GM12878 (cell line): ENCODE measurements around the gene PRRG4. TPM values are rescaled to one million over a fixed set of nuclear protein-coding genes. Genes with fewer than 3 reads are reported as not detected.

Experiments
- ATAC-seq: fragments of 200-7000 bp; cut with Tn5 transposase; 3 replicates; pipeline ENCODE4 v1.9.1; 2020; ENCODE audit warnings: mild to moderate bottlenecking, moderate library complexity
- BruUV-seq: library from RNA; stranded (reverse); fragments of 400-500 nt; replicated peaks from 2 replicates; lab custom pipeline; 2021; lab: Mats Ljungman, UMichigan
- CTCF ChIA-PET: fragments of 300-600 bp; sonication (Branson Sonifier 250); formaldehyde crosslinking; extraction: SDS; loops from one replicate; lab custom pipeline; 2021; ENCODE audit warnings: inconsistent platforms; lab: Yijun Ruan, JAX
- POLR2A ChIA-PET: fragments of 350-600 bp; formaldehyde crosslinking; extraction: SDS; loops from one replicate; lab custom pipeline; 2021; ENCODE audit warnings: inconsistent platforms; lab: Charles Lee
- RAD21 ChIA-PET: fragments of 300-600 bp; sonication (Branson Sonifier 250); formaldehyde crosslinking; loops from one replicate; lab custom pipeline; 2023; ENCODE audit warnings: antibody characterized with exemption; ENCODE audit not compliant: unreplicated experiment; lab: Charles Lee
- SMC1A ChIA-PET: fragments of 300-600 bp; sonication (Branson Sonifier 250); formaldehyde crosslinking; loops from one replicate; lab custom pipeline; 2023; ENCODE audit not compliant: unreplicated experiment, uncharacterized antibody; lab: Charles Lee
- DNase-seq: peaks from one replicate; pipeline ENCODE4 v3.0.0-alpha.2; 2011; ENCODE audit warnings: low read depth, low spot score
- FAIRE-seq: peaks from 3 replicates; lab custom pipeline; 2011; peaks lifted over from hg19 to GRCh38; lab: Jason Lieb, UNC
- H2AFZ ChIP-seq: 2 replicates; pipeline ENCODE4 v1.6.0; 2011; ENCODE audit warnings: low read depth, low read length, control low read depth; ENCODE audit not compliant: control insufficient read depth
- H3K27ac ChIP-seq: 2 replicates; pipeline ENCODE4 v1.5.1; 2011; ENCODE audit warnings: control low read depth; ENCODE audit not compliant: control insufficient read depth, insufficient read depth
- H3K27me3 ChIP-seq, 2 experiments: replicated peaks in 1 of 2; 2 replicates each; pipeline versions ENCODE4 v1.6.0 to v1.6.1; 2011; ENCODE audit warnings: low read length in 1 of 2; ENCODE audit not compliant: control insufficient read depth in 2 of 2, insufficient read depth in 2 of 2
- H3K36me3 ChIP-seq, 2 experiments: 2 replicates each; pipeline ENCODE4 v1.5.1; 2011; ENCODE audit warnings: low read length in 1 of 2; ENCODE audit not compliant: control insufficient read depth in 2 of 2, insufficient read depth in 2 of 2
- H3K4me1 ChIP-seq: 2 replicates; pipeline ENCODE4 v1.6.1; 2011; ENCODE audit warnings: mild to moderate bottlenecking, low read length, moderate library complexity, mixed read lengths; ENCODE audit not compliant: control insufficient read depth, insufficient read depth
- H3K4me2 ChIP-seq: 2 replicates; pipeline ENCODE4 v1.6.0; 2011; ENCODE audit warnings: control low read depth; ENCODE audit not compliant: control insufficient read depth, insufficient read depth
- H3K4me3 ChIP-seq: fragments of 200-600 bp; sonication (generic); 2 replicates; pipeline ENCODE4 v1.5.1; 2016
- H3K79me2 ChIP-seq: 2 replicates; pipeline ENCODE4 v1.6.0; 2011; ENCODE audit warnings: low read length; ENCODE audit not compliant: control insufficient read depth, insufficient read depth
- H3K9ac ChIP-seq: 2 replicates; pipeline ENCODE4 v1.8.0; 2011; ENCODE audit warnings: low read length, control low read depth, mixed read lengths; ENCODE audit not compliant: control insufficient read depth, insufficient read depth
- H3K9me3 ChIP-seq: replicated peaks from 3 replicates; pipeline ENCODE4 v1.5.1; 2011; ENCODE audit warnings: mild to moderate bottlenecking, low read length; ENCODE audit not compliant: control insufficient read depth, insufficient read depth
- H4K20me1 ChIP-seq: 2 replicates; pipeline ENCODE4 v1.6.0; 2011; ENCODE audit not compliant: control insufficient read depth, insufficient read depth
- BHLHE40 ChIP-seq, 2 experiments: fragments of 450-650 bp in 1 of 2; IDR thresholded peaks; 2 replicates each; pipeline ENCODE4 v1.6.1; 2011 to 2017; ENCODE audit warnings: low read depth in 2 of 2, borderline replicate concordance in 1 of 2, improper control_type of control experiment in 1 of 2, low read length in 1 of 2, mild to moderate bottlenecking in 1 of 2
- CEBPB ChIP-seq, 2 experiments: fragments of 150-350 bp in 1 of 2; IDR thresholded peaks; 2 replicates each; pipeline ENCODE4 v1.6.1; 2012 to 2014; ENCODE audit warnings: low read depth in 2 of 2, low read length in 2 of 2, borderline replicate concordance in 1 of 2, inconsistent platforms in 1 of 2
- CTCF ChIP-seq, 3 experiments: IDR thresholded peaks in 2 of 3; conservative IDR thresholded peaks in 1 of 3; 2 replicates each; pipeline ENCODE4 v1.5.1; 2011; ENCODE audit warnings: low read depth in 3 of 3, low read length in 3 of 3, mild to moderate bottlenecking in 3 of 3, control low read depth in 2 of 3, moderate library complexity in 2 of 3, inconsistent platforms in 1 of 3, mixed read lengths in 1 of 3; ENCODE audit not compliant: control insufficient read depth in 2 of 3, insufficient read depth in 1 of 3; ENCODE audit errors: extremely low read depth in 1 of 3
- FOXM1 ChIP-seq: IDR thresholded peaks from 2 replicates; pipeline ENCODE4 v1.6.1; 2012; ENCODE audit warnings: low read depth, mild to moderate bottlenecking, inconsistent platforms, low read length, moderate library complexity
- POU2F2 ChIP-seq: IDR thresholded peaks from 3 replicates; pipeline ENCODE4 v1.6.1; 2011; ENCODE audit warnings: low read depth, mild to moderate bottlenecking, low read length, borderline replicate concordance
- RAD21 ChIP-seq: IDR thresholded peaks from 2 replicates; pipeline ENCODE4 v1.6.1; 2011; ENCODE audit warnings: mild to moderate bottlenecking, low read depth, low read length, moderate library complexity; ENCODE audit not compliant: insufficient read depth
- RB1 ChIP-seq: fragments of 450-650 bp; formaldehyde crosslinking; IDR thresholded peaks from 2 replicates; pipeline ENCODE4 v1.6.1; 2017; ENCODE audit warnings: mild to moderate bottlenecking, borderline replicate concordance
- REST ChIP-seq: IDR thresholded peaks from 2 replicates; pipeline ENCODE4 v1.6.1; 2012; ENCODE audit warnings: mild to moderate bottlenecking, low read depth, low read length
- SIX5 ChIP-seq: IDR thresholded peaks from 2 replicates; pipeline ENCODE4 v1.6.1; 2011; ENCODE audit warnings: mild to moderate bottlenecking, low read depth, low read length, moderate library complexity; ENCODE audit not compliant: severe bottlenecking
- SMC3 ChIP-seq: IDR thresholded peaks from 2 replicates; pipeline ENCODE4 v1.6.1; 2011; ENCODE audit warnings: low read length, improper control_type of control experiment, borderline replicate concordance
- YY1 ChIP-seq: IDR thresholded peaks from 2 replicates; pipeline ENCODE4 v1.6.1; 2011; ENCODE audit warnings: low read depth, mild to moderate bottlenecking, low read length
- ZBTB33 ChIP-seq: fragments of 450-650 bp; IDR thresholded peaks from 2 replicates; pipeline ENCODE4 v1.6.1; 2017; ENCODE audit warnings: mild to moderate bottlenecking
- ZNF274 ChIP-seq: IDR thresholded peaks from one replicate; pipeline ENCODE4 v1.8.0; 2011; ENCODE audit not compliant: insufficient read length, insufficient read depth
- WGBS: methylation state at CpG from one replicate; pipeline ENCODE4 v1.1.6; 2016; ENCODE audit warnings: low lambda C conversion rate; ENCODE audit not compliant: insufficient replicate concordance, insufficient coverage; ENCODE audit errors: missing lambda C conversion rate; 5-methylcytosine and 5-hydroxymethylcytosine counted together
- in situ Hi-C: fragments of 300-500 bp; cut with MboI; formaldehyde crosslinking; loops from 9 replicates; pipeline ENCODE4 v1.14.3; 2018; ENCODE audit warnings: mixed read lengths
- intact Hi-C: fragments of 100-400 bp; cut with micrococcal nuclease; formaldehyde crosslinking; loops from one replicate; pipeline ENCODE4 v1.14.2; 2022; ENCODE audit not compliant: unreplicated experiment
- polyA plus RNA-seq, 11 experiments: library from polyadenylated mRNA; depleted of rRNA in 4 of 11; unstranded in 6 of 11; stranded (reverse) in 5 of 11; fragments of >200 nt; fragmentation: Nextera tagmentation in 4 of 11; fragmentation: Illumina TruSeq in 1 of 11; extraction: Ambion mirVana in 4 of 11; extraction: Trizol in 1 of 11; gene quantifications; 1 replicate in 1 of 11; 2 replicates in 10 of 11; pipeline versions ENCODE4 v1.2.1 to v1.2.3, GENCODE V29; 2011 to 2016; ENCODE audit warnings: inconsistent platforms in 2 of 11, missing spikeins in 2 of 11, low read depth in 1 of 11
- total RNA-seq, 4 experiments: library from RNA; depleted of rRNA in 3 of 4; stranded (reverse); fragments of >200 nt in 3 of 4; fragmentation: Illumina TruSeq in 1 of 4; extraction: Trizol in 1 of 4; gene quantifications; 2 replicates each; pipeline versions ENCODE4 v1.2.1 to v1.2.3, GENCODE V29; 2013 to 2021

PRRG4 gene
- total and polyA plus RNA-seq, 10 of the 15 experiments (the other 5 are each of a cell fraction or from before 2014, with no cell fraction given): 0.55 to 4.9 (median 1.9) TPM

GRCh38 chr11:32792948-32793475, 36.7 kb upstream of the PRRG4 start:
- H3K36me3 ChIP-seq: no peaks in the 10 kb centered on the region
- no peak overlapping the region; the same call in 1 of the 2 replicates for H3K9ac ChIP-seq
- no peaks in the 10 kb centered on the region for H3K9me3 ChIP-seq
- no peak overlapping the region for H3K27ac ChIP-seq
- FAIRE-seq (peak; percentile 89), DNase-seq (peak; percentile 26), ATAC-seq (peak; percentile 92)
- H3K27me3 ChIP-seq: no peaks in the 10 kb centered on the region
- POLR2A ChIA-PET: no interaction called here
- SMC1A ChIA-PET: interaction anchor here (0.5 to 3.6 kb wide), 13 partner anchors 18 to 597 kb away, joined by 3 to 45 read pairs (median 6); no protein-coding TSS in a partner anchor
- CTCF ChIA-PET: interaction anchor here (0.5 to 6.6 kb wide), 24 partner anchors 9 to 985 kb away, joined by 3 to 82 read pairs (median 4); no protein-coding TSS in a partner anchor
- H3K4me1 ChIP-seq: no peaks in the 10 kb centered on the region
- WGBS: 15% methylated on average over 13 of the region's 13 CpGs
- intact Hi-C loops (loop anchor here (1.0 to 2.0 kb wide), 3 partner anchors 44 to 470 kb away; no protein-coding TSS in a partner anchor), in situ Hi-C loops (loop anchor here (5.0 kb wide), 1 partner anchor 471 kb away; no protein-coding TSS in a partner anchor)
- no TSS peak for BruUV-seq
- peak overlapping the region; percentile 72 for H3K4me2 ChIP-seq
- no peaks in the 10 kb centered on the region for H3K79me2 ChIP-seq
- H4K20me1 ChIP-seq: no peaks in the 10 kb centered on the region
- RAD21 ChIA-PET: interaction anchor here (1.3 to 3.3 kb wide), 3 partner anchors 41 to 470 kb away, joined by 3 to 25 read pairs (median 8); no protein-coding TSS in a partner anchor
- H3K4me3 ChIP-seq: no peak overlapping the region
- H2AFZ ChIP-seq: peak overlapping the region; percentile 93
- TF ChIP-seq RB1: 0 out of 2 replicates have a peak, but pooled peaks have one; percentile 23
- no peak for TF ChIP-seq CEBPB (IDR thresholded peaks at IDR 0.05; ENCODE audit: borderline replicate concordance in 1 of 2, low read depth in 2 of 2, low read length in 2 of 2)
- TF ChIP-seq POU2F2: no peak
- TF ChIP-seq ZBTB33: no peak
- TF ChIP-seq BHLHE40 (IDR thresholded peaks at IDR 0.05; ENCODE audit: borderline replicate concordance in 1 of 2, low read depth in 2 of 2, low read length in 1 of 2): no peak
- no peak for TF ChIP-seq ZNF274
- no peak for TF ChIP-seq REST
- peak; percentile 96 for TF ChIP-seq SMC3
- no peak for TF ChIP-seq SIX5
- peak; percentile 68 to 81 (median 80) for TF ChIP-seq CTCF (IDR thresholded peaks at IDR 0.05 in 2 of 3, conservative IDR thresholded peaks at IDR 0.05 in 1 of 3; ENCODE audit: control insufficient read depth in 2 of 3, extremely low read depth in 1 of 3, insufficient read depth in 1 of 3, low read depth in 3 of 3, low read length in 3 of 3)
- no peak for TF ChIP-seq FOXM1
- peak; percentile 37; the same call in 1 of the 2 replicates for TF ChIP-seq YY1
- peak; percentile 83 for TF ChIP-seq RAD21
